ENCODE data around the gene RCVRN. TPM values are rescaled to one million over a fixed set of nuclear protein-coding genes. Genes with fewer than 3 reads are reported as not detected.

Gene RCVRN
- total and polyA plus RNA-seq, 2 of the 4 experiments (the other 2 are of a cell fraction), result not detected

GRCh38 chr17:9951803-9952202, 46.7 kb upstream of the RCVRN start:
- H4K8ac ChIP-seq (ENCODE audit: low read depth in 2 of 2, low read length in 2 of 2), result no peak overlapping the region
- no peak overlapping the region for H2AK9ac ChIP-seq (replicated peaks; ENCODE audit: low read depth, low read length, poor library complexity)
- CTCF ChIA-PET, result no interaction called here
- H4K20me1 ChIP-seq (ENCODE audit: insufficient read depth, low read length), result no peaks in the 10 kb centered on the region
- dilution Hi-C loops (cut with HindIII; ENCODE audit: low sequenced_read_pairs, unreplicated experiment), result no loop called here
- DNase-seq (no peak), ATAC-seq (ENCODE audit: low read depth) (no peak)
- intact Hi-C loops (cut with micrococcal nuclease), result no loop called here
- H3K4me1 ChIP-seq (ENCODE audit: control insufficient read depth, insufficient read depth, low read length), result no peaks in the 10 kb centered on the region
- TF ChIP-seq SMC3 (IDR thresholded peaks at IDR 0.05; ENCODE audit: low read depth, low read length) (no peak), CHD1 (IDR thresholded peaks at IDR 0.05; ENCODE audit: low read depth, low read length) (no peak), RCOR1 (IDR thresholded peaks at IDR 0.05; ENCODE audit: insufficient replicate concordance, low read length) (no peak), RFX5 (IDR thresholded peaks at IDR 0.05; ENCODE audit: low read depth, low read length) (no peak), CTCF (conservative IDR thresholded peaks at IDR 0.05; ENCODE audit: low read depth, low read length) (no peak), NFE2L2 (IDR thresholded peaks at IDR 0.05; ENCODE audit: low read depth, low read length) (no peak), MAFK (IDR thresholded peaks at IDR 0.05; ENCODE audit: low read depth, low read length) (no peak), ELK1 (IDR thresholded peaks at IDR 0.05; ENCODE audit: borderline replicate concordance, low read depth, low read length) (no peak), MXI1 (IDR thresholded peaks at IDR 0.05; ENCODE audit: borderline replicate concordance, low read depth, low read length) (no peak), MAZ (IDR thresholded peaks at IDR 0.05; ENCODE audit: borderline replicate concordance, low read depth, low read length) (no peak), POLR2A (IDR thresholded peaks at IDR 0.05; ENCODE audit: low read depth, low read length) (no peak), RAD21 (IDR thresholded peaks at IDR 0.05; ENCODE audit: low read length) (no peak)
- 90% methylated on average over 2 of the region's 5 CpGs; no CpG with 5 or more reads in 1 of the 2 experiments for WGBS, 2 experiments (ENCODE audit: extremely low coverage in 2 of 2, insufficient read length in 1 of 2)
- no peak overlapping the region for H3K27ac ChIP-seq (ENCODE audit: insufficient read depth, low read length)
- H3K4me2 ChIP-seq (ENCODE audit: low read depth, low read length), result no peak overlapping the region
- H3K18ac ChIP-seq (ENCODE audit: low read depth, low read length), result no peak overlapping the region
- no peak overlapping the region for H2BK120ac ChIP-seq (ENCODE audit: low read depth, low read length)
- H2BK5ac ChIP-seq (ENCODE audit: low read depth, low read length, poor library complexity, severe bottlenecking), result no peak overlapping the region
- no peak overlapping the region for H3K14ac ChIP-seq (replicated peaks; ENCODE audit: low read depth, low read length)
- no peak overlapping the region for H2AFZ ChIP-seq (replicated peaks; ENCODE audit: low read length, poor library complexity)
- in situ Hi-C loops (cut with MboI; ENCODE audit: low sequenced_read_pairs), result no loop called here
- no TSS peak for BruUV-seq (replicated peaks)
- POLR2A ChIA-PET (ENCODE audit: unreplicated experiment), result no interaction called here
- H3K9me1 ChIP-seq (ENCODE audit: insufficient read depth, low read length), result no peaks in the 10 kb centered on the region
- no peaks in the 10 kb centered on the region for H3K36me3 ChIP-seq (ENCODE audit: control insufficient read depth, insufficient read depth, low read length)
- no peaks in the 10 kb centered on the region for H3K9me3 ChIP-seq (ENCODE audit: control insufficient read depth, insufficient read depth, low read length)
- no peak overlapping the region for H3K56ac ChIP-seq (ENCODE audit: extremely low read depth, insufficient read depth, low read length)
- H4K5ac ChIP-seq (ENCODE audit: low read depth, low read length), result no peak overlapping the region
- H3K4me3 ChIP-seq (ENCODE audit: insufficient read depth, low read depth, low read length), result no peak overlapping the region
- no peak overlapping the region for H2BK20ac ChIP-seq (ENCODE audit: low read depth, low read length)
- no peak overlapping the region for H3K4ac ChIP-seq (ENCODE audit: low read depth, low read length)
- no peak overlapping the region for H3K23ac ChIP-seq (ENCODE audit: low read depth, low read length)
- H2BK15ac ChIP-seq (ENCODE audit: low read depth, low read length), result no peak overlapping the region
- H2AK5ac ChIP-seq (ENCODE audit: low read depth, low read length), result no peak overlapping the region
- no peak overlapping the region for H3K9ac ChIP-seq (ENCODE audit: low read depth, low read length)
- no peaks in the 10 kb centered on the region for H3K27me3 ChIP-seq (ENCODE audit: control insufficient read depth, insufficient read depth, low read length)
- no peaks in the 10 kb centered on the region for H3K79me1 ChIP-seq (ENCODE audit: low read depth in 1 of 2, low read length in 2 of 2)
- H4K91ac ChIP-seq (ENCODE audit: insufficient read depth, low read depth, low read length), result no peak overlapping the region

Data from IMR-90 (cell line).